Measurements from ENCODE around the gene EDN2. TPM values are rescaled to one million over a fixed set of nuclear protein-coding genes. Genes with fewer than 3 reads are reported as not detected.

Gene EDN2
- total RNA-seq, 3 donors from 2014 or later, result 2.3 to 3.8 TPM; not detected in 1

DNA sequence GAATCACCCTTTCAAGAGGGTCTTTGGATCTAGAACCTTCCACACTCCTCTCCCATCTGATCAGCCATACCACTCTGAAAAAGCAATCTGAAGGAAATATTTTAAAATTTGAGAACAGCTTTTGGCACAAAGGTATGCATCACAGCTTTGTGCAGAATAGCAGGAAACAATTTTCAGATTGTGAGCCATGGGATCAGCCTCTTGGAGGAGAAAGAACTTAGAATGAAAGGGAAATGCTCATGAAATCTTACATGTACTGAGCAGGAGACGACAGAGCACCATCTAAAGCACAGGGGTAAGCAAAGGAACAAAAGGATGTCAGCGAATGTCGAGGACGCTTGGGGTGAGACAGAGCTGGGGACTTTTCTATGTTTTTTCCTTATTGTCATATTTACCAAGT lies 54.4 kb downstream of the EDN2 start:
- Histone ChIP-seq H3K36me3 (no peaks in the 10 kb centered on the region), H3K27me3 (no peaks in the 10 kb centered on the region), H3K4me1 (peaks cover 8 to 13% of the 10 kb centered on the region in 2 donors), H3K4me3 (no peak overlapping the region), H3K27ac (no peak overlapping the region), H3K9me3 (no peaks in the 10 kb centered on the region)
- DNase-seq (ENCODE audit: low spot score in 2 of 2), result no peak
- TF ChIP-seq, protein P1, sequence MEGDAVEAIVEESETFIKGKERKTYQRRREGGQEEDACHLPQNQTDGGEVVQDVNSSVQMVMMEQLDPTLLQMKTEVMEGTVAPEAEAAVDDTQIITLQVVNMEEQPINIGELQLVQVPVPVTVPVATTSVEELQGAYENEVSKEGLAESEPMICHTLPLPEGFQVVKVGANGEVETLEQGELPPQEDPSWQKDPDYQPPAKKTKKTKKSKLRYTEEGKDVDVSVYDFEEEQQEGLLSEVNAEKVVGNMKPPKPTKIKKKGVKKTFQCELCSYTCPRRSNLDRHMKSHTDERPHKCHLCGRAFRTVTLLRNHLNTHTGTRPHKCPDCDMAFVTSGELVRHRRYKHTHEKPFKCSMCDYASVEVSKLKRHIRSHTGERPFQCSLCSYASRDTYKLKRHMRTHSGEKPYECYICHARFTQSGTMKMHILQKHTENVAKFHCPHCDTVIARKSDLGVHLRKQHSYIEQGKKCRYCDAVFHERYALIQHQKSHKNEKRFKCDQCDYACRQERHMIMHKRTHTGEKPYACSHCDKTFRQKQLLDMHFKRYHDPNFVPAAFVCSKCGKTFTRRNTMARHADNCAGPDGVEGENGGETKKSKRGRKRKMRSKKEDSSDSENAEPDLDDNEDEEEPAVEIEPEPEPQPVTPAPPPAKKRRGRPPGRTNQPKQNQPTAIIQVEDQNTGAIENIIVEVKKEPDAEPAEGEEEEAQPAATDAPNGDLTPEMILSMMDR (IDR thresholded peaks at IDR 0.05), result no peak
- TF ChIP-seq POLR2AphosphoS5 (IDR thresholded peaks at IDR 0.05), result no peak
- no peak for TF ChIP-seq POLR2A (IDR thresholded peaks at IDR 0.05)
- intact Hi-C loops (cut with DNase I; ENCODE audit: low total_unique reads), result no loop called here

DNA sequence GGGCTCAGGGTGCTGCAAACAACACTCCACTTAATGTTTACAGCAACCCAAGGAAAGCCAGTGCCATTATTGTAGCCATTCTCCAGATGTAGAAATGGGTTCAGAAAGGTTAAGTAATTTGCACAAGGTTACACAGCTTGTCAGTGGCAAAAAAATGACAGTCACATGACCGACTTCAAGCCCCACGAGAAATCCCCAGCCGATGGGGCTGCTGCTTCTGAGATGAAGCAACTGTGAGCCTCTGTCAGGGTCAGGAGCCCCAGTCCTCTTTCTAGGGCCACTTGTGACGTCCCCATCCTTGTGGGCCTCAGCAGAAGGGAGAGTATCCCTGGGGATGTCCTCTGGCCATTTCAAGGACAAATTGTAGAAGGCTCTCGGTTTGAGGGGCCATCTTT lies 54.8 kb downstream of the EDN2 start:
- Histone ChIP-seq H3K4me1 (peaks cover 8 to 13% of the 10 kb centered on the region in 2 donors), H3K4me3 (no peak overlapping the region), H3K27ac (no peak overlapping the region), H3K9me3 (no peaks in the 10 kb centered on the region), H3K36me3 (no peaks in the 10 kb centered on the region), H3K27me3 (no peaks in the 10 kb centered on the region)
- intact Hi-C loops (cut with DNase I; ENCODE audit: low total_unique reads), result no loop called here
- TF ChIP-seq, protein P1 (IDR thresholded peaks at IDR 0.05), result no peak
- no peak for TF ChIP-seq POLR2A (IDR thresholded peaks at IDR 0.05)
- no peak for TF ChIP-seq POLR2AphosphoS5 (IDR thresholded peaks at IDR 0.05)
- DNase-seq (ENCODE audit: low spot score in 2 of 2), result no peak

Other genes starting within 250 kb of the EDN2 start
- gene SCMH1, start 242.4 kb downstream of the EDN2 start, total RNA-seq, result 10 to 100 TPM; 37.0 to 93.4 (median 53.4) TPM
- 1 to 10 TPM in 1 of 3 donors, under 1 TPM in 1, not detected in 1; 0.98 to 1.3 TPM for gene FOXO6, start 123.2 kb downstream of the EDN2 start, total RNA-seq

All from breast epithelium (tissue), 4 donors.